Lower leg skin (tissue), 3 donors: ENCODE data around the gene UPK2.

ENCODE experiments used
- POLR2A ChIP-seq, 2 donors: fragments of 450-650 bp; IDR thresholded peaks; one replicate each; pipeline ENCODE4 v1.6.1; 2016 to 2017; ENCODE audit warnings: antibody characterized with exemption in 2 of 2, mild to moderate bottlenecking in 1 of 2, moderate library complexity in 1 of 2
- TF ChIP-seq, protein P1 (sequence below), 3 donors: fragments of 450-650 bp; IDR thresholded peaks; one replicate each; pipeline ENCODE4 v1.5.1; 2016; ENCODE audit warnings: antibody characterized with exemption in 3 of 3, mild to moderate bottlenecking in 3 of 3, moderate library complexity in 2 of 3

DNA sequence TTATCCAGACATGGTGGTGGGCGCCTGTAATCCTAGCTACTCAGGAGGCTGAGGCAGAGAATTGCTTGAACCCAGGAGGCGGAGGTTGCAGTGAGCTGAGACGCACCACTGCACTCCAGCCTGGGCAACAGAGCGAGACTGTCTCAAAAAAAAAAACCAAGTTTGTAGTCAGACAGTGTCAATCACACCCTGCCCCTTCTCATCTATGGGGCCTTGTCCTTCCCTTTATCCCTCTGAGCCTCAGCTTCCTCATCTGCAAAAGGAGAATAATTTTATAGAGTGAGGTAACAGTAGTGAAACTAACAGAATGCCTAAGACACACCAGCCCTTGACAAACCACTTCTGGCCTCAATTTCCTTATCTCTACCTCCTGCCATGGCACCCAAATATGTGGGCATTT is 41.1 kb upstream of the UPK2 start:
- TF ChIP-seq, protein P1, sequence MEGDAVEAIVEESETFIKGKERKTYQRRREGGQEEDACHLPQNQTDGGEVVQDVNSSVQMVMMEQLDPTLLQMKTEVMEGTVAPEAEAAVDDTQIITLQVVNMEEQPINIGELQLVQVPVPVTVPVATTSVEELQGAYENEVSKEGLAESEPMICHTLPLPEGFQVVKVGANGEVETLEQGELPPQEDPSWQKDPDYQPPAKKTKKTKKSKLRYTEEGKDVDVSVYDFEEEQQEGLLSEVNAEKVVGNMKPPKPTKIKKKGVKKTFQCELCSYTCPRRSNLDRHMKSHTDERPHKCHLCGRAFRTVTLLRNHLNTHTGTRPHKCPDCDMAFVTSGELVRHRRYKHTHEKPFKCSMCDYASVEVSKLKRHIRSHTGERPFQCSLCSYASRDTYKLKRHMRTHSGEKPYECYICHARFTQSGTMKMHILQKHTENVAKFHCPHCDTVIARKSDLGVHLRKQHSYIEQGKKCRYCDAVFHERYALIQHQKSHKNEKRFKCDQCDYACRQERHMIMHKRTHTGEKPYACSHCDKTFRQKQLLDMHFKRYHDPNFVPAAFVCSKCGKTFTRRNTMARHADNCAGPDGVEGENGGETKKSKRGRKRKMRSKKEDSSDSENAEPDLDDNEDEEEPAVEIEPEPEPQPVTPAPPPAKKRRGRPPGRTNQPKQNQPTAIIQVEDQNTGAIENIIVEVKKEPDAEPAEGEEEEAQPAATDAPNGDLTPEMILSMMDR (IDR thresholded peaks at IDR 0.05), result no peak
- TF ChIP-seq POLR2A (IDR thresholded peaks at IDR 0.05), result no peak
